CD4-positive, alpha-beta T cell (primary cell): ENCODE measurements around the gene MFAP3L. TPM values are rescaled to one million over a fixed set of nuclear protein-coding genes. Genes with fewer than 3 reads are reported as not detected.

ENCODE experiments used
- ATAC-seq: fragments of 200-7000 bp; cut with Tn5 transposase; one replicate; pipeline ENCODE4 v1.10.0; 2022; ENCODE audit warnings: mild to moderate bottlenecking; ENCODE audit not compliant: poor library complexity
- CTCF ChIA-PET: fragments of 350-600 bp; sonication (Branson Sonifier 250); formaldehyde crosslinking; loops from one replicate; lab custom pipeline; 2021; ENCODE audit warnings: antibody characterized with exemption, inconsistent platforms; lab: Charles Lee
- POLR2A ChIA-PET: fragments of 350-600 bp; sonication (Branson Sonifier 250); formaldehyde crosslinking; loops from one replicate; lab custom pipeline; 2021; ENCODE audit warnings: antibody characterized with exemption, inconsistent platforms; lab: Charles Lee
- DNase-seq, 14 experiments: peaks; one replicate each; pipeline ENCODE4 v3.0.0-alpha.2; 2013 to 2020; ENCODE audit warnings: mixed read lengths in 2 of 14
- H3K27ac ChIP-seq, 2 donors: one replicate each; pipeline versions ENCODE4 v1.5.1 to v1.7.0; 2013; ENCODE audit warnings: low read length in 2 of 2, low read depth in 1 of 2, mild to moderate bottlenecking in 1 of 2
- H3K27me3 ChIP-seq, 2 experiments: 1 replicate in 1 of 2; 2 replicates in 1 of 2; pipeline versions ENCODE4 v1.6.1 to v1.7.0; 2013; ENCODE audit warnings: low read length in 2 of 2, control low read depth in 1 of 2, mild to moderate bottlenecking in 1 of 2, moderate library complexity in 1 of 2; ENCODE audit not compliant: insufficient read depth in 2 of 2, control insufficient read depth in 1 of 2
- H3K36me3 ChIP-seq: one replicate; pipeline ENCODE4 v1.6.1; 2013; ENCODE audit warnings: low read length, control low read depth; ENCODE audit not compliant: insufficient read depth
- H3K4me1 ChIP-seq: one replicate; pipeline ENCODE4 v1.6.1; 2013; ENCODE audit warnings: low read length, control low read depth; ENCODE audit not compliant: insufficient read depth
- H3K4me3 ChIP-seq: one replicate; pipeline ENCODE4 v1.5.1; 2013; ENCODE audit warnings: mild to moderate bottlenecking, low read length, moderate library complexity
- H3K9me3 ChIP-seq, 2 experiments: 1 replicate in 1 of 2; 2 replicates in 1 of 2; pipeline versions ENCODE4 v1.6.1 to v1.7.0; 2013; ENCODE audit warnings: low read length in 2 of 2, mild to moderate bottlenecking in 2 of 2, control low read depth in 1 of 2, moderate library complexity in 1 of 2; ENCODE audit not compliant: control insufficient read depth in 1 of 2, insufficient read depth in 1 of 2
- H3K27ac Mint-ChIP-seq: one replicate; pipeline ENCODE4 v1.8.0; 2020; ENCODE audit warnings: mixed read lengths
- H3K27me3 Mint-ChIP-seq: one replicate; pipeline ENCODE4 v1.8.0; 2021; ENCODE audit warnings: mixed read lengths
- H3K36me3 Mint-ChIP-seq: one replicate; pipeline ENCODE4 v1.8.0; 2021; ENCODE audit warnings: low read depth, mixed read lengths
- H3K4me1 Mint-ChIP-seq: one replicate; pipeline ENCODE4 v1.8.0; 2021; ENCODE audit warnings: low read depth, mixed read lengths
- H3K4me3 Mint-ChIP-seq: one replicate; pipeline ENCODE4 v1.8.0; 2020; ENCODE audit warnings: mild to moderate bottlenecking, mixed read lengths
- H3K9me3 Mint-ChIP-seq: one replicate; pipeline ENCODE4 v1.8.0; 2020; ENCODE audit warnings: mixed read lengths
- CTCF ChIP-seq: fragments of 200-600 bp; IDR thresholded peaks from one replicate; pipeline ENCODE4 v1.8.0; 2022; ENCODE audit warnings: antibody characterized with exemption, mild to moderate bottlenecking
- intact Hi-C, 2 experiments: fragments of 100-400 bp; cut with DNase I in 1 of 2; cut with micrococcal nuclease in 1 of 2; formaldehyde crosslinking; loops; one replicate each; pipeline versions ENCODE4 v1.15.1 to v1.9.0; 2023 to 2025; cut with DNase I, micrococcal nuclease
- total RNA-seq, 174 experiments: library from RNA in 2 of 174; stranded (reverse) in 2 of 174; gene quantifications; one replicate each; pipeline ENCODE4 v1.2.3 and lab custom pipeline; 2021 to 2026

MFAP3L gene
- total RNA-seq, 2 experiments from 2014 or later = 0.59 to 1.3 TPM

- Histone ChIP-seq H3K9me3 (peaks cover 0 to 4% of the 10 kb centered on the region in 2 experiments), H3K4me1 (no peaks in the 10 kb centered on the region), H3K36me3 (no peaks in the 10 kb centered on the region), H3K4me3 (no peak overlapping the region), H3K27ac (no peak overlapping the region), H3K27me3 (no peaks in the 10 kb centered on the region)
- intact Hi-C loops = no loop called here
- H3K4me1 Mint-ChIP-seq = no peaks in the 10 kb centered on the region
- H3K36me3 Mint-ChIP-seq = no peaks in the 10 kb centered on the region
- ChIA-PET POLR2A (interaction anchor here (0.6 kb wide), 1 partner anchor 31 kb away, joined by 3 read pairs; no protein-coding TSS in a partner anchor), CTCF (no interaction called here)
- peaks cover 6% of the 10 kb centered on the region for H3K27me3 Mint-ChIP-seq
- ATAC-seq (no peak), DNase-seq (no peak)
- no peak for TF ChIP-seq CTCF
- no peak overlapping the region for H3K27ac Mint-ChIP-seq
- H3K4me3 Mint-ChIP-seq = no peak overlapping the region
- H3K9me3 Mint-ChIP-seq = no peaks in the 10 kb centered on the region
These were observed 32.7 kb downstream of the MFAP3L start for GRCh38 chr4:169993531-169993930.

GRCh38 chr4:169988252-169988651 is 37.9 kb downstream of the MFAP3L start:
- no peaks in the 10 kb centered on the region for H3K36me3 ChIP-seq

GRCh38 chr4:169987327-169988228 is 38.6 kb downstream of the MFAP3L start:
- Mint-ChIP-seq H3K27ac (no peak overlapping the region), H3K4me3 (no peak overlapping the region), H3K9me3 (no peaks in the 10 kb centered on the region), H3K27me3 (peaks cover 19% of the 10 kb centered on the region), H3K4me1 (no peaks in the 10 kb centered on the region), H3K36me3 (no peaks in the 10 kb centered on the region)
- Histone ChIP-seq H3K27me3 (peaks cover 0 to 5% of the 10 kb centered on the region in 2 experiments), H3K4me1 (no peaks in the 10 kb centered on the region), H3K4me3 (no peak overlapping the region), H3K36me3 (no peaks in the 10 kb centered on the region), H3K9me3 (peaks cover 0 to 4% of the 10 kb centered on the region in 2 experiments), H3K27ac (no peak overlapping the region)
- ATAC-seq (no peak), DNase-seq (no peak)
- ChIA-PET CTCF (interaction anchor here (1.6 kb wide), 1 partner anchor 410 kb away, joined by 3 read pairs; no protein-coding TSS in a partner anchor), POLR2A (no interaction called here)
- TF ChIP-seq CTCF = no peak
- intact Hi-C loops = no loop called here

More at GRCh38 chr4:169988252-169988651, 37.9 kb downstream of the MFAP3L start:
- Mint-ChIP-seq H3K9me3 (no peaks in the 10 kb centered on the region), H3K27ac (no peak overlapping the region), H3K4me3 (no peak overlapping the region), H3K36me3 (no peaks in the 10 kb centered on the region), H3K4me1 (no peaks in the 10 kb centered on the region), H3K27me3 (peaks cover 19% of the 10 kb centered on the region)
- CTCF ChIA-PET = interaction anchor here (1.6 kb wide), 1 partner anchor 411 kb away, joined by 3 read pairs; no protein-coding TSS in a partner anchor
- POLR2A ChIA-PET = no interaction called here
- Histone ChIP-seq H3K27ac (no peak overlapping the region), H3K9me3 (peaks cover 0 to 4% of the 10 kb centered on the region in 2 experiments), H3K4me1 (no peaks in the 10 kb centered on the region), H3K4me3 (no peak overlapping the region), H3K27me3 (peaks cover 0 to 5% of the 10 kb centered on the region in 2 experiments)
- intact Hi-C loops = no loop called here
- TF ChIP-seq CTCF = no peak
- ATAC-seq (no peak), DNase-seq (no peak)
